Astrocyte (in vitro differentiated cells and primary cell): Measurements from ENCODE around the gene FSIP1.

Experiments used
- EZH2 ChIP-seq: IDR thresholded peaks from 2 replicates; pipeline ENCODE4 v1.6.1; 2012; ENCODE audit warnings: mild to moderate bottlenecking, low read length, inconsistent platforms; ENCODE audit not compliant: insufficient read depth
- TF ChIP-seq, protein P1 (sequence below): IDR thresholded peaks from 2 replicates; pipeline ENCODE4 v1.5.1; 2011; ENCODE audit warnings: low read depth, mild to moderate bottlenecking, inconsistent platforms, low read length, moderate library complexity; ENCODE audit not compliant: insufficient read depth

- TF ChIP-seq, protein P1, sequence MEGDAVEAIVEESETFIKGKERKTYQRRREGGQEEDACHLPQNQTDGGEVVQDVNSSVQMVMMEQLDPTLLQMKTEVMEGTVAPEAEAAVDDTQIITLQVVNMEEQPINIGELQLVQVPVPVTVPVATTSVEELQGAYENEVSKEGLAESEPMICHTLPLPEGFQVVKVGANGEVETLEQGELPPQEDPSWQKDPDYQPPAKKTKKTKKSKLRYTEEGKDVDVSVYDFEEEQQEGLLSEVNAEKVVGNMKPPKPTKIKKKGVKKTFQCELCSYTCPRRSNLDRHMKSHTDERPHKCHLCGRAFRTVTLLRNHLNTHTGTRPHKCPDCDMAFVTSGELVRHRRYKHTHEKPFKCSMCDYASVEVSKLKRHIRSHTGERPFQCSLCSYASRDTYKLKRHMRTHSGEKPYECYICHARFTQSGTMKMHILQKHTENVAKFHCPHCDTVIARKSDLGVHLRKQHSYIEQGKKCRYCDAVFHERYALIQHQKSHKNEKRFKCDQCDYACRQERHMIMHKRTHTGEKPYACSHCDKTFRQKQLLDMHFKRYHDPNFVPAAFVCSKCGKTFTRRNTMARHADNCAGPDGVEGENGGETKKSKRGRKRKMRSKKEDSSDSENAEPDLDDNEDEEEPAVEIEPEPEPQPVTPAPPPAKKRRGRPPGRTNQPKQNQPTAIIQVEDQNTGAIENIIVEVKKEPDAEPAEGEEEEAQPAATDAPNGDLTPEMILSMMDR = no peak
- no peak for TF ChIP-seq EZH2
Measured at GRCh38 chr15:39767921-39768320, 14.7 kb downstream of the FSIP1 start.
